A673 (cell line): ENCODE measurements around the gene PHACTR3.

Experiments used
- EZH2 ChIP-seq: fragments of 200-600 bp; sonication (generic); IDR thresholded peaks from 2 replicates; pipeline ENCODE4 v1.6.1; 2017; ENCODE audit warnings: borderline replicate concordance, low read depth, mild to moderate bottlenecking, mixed read lengths, antibody characterized with exemption, low read length; ENCODE audit not compliant: poor library complexity, severe bottlenecking
- TF ChIP-seq, protein P1 (sequence below): fragments of 300-800, 200-600 bp; sonication (generic); conservative IDR thresholded peaks from 2 replicates; pipeline ENCODE4 v1.5.1; 2017; ENCODE audit warnings: low read depth, mild to moderate bottlenecking, antibody characterized with exemption, low read length, moderate library complexity, mixed read lengths

GRCh38 chr20:59817406-59817805 lies 213.1 kb downstream of the PHACTR3 start:
- TF ChIP-seq, protein P1, sequence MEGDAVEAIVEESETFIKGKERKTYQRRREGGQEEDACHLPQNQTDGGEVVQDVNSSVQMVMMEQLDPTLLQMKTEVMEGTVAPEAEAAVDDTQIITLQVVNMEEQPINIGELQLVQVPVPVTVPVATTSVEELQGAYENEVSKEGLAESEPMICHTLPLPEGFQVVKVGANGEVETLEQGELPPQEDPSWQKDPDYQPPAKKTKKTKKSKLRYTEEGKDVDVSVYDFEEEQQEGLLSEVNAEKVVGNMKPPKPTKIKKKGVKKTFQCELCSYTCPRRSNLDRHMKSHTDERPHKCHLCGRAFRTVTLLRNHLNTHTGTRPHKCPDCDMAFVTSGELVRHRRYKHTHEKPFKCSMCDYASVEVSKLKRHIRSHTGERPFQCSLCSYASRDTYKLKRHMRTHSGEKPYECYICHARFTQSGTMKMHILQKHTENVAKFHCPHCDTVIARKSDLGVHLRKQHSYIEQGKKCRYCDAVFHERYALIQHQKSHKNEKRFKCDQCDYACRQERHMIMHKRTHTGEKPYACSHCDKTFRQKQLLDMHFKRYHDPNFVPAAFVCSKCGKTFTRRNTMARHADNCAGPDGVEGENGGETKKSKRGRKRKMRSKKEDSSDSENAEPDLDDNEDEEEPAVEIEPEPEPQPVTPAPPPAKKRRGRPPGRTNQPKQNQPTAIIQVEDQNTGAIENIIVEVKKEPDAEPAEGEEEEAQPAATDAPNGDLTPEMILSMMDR = no peak
- TF ChIP-seq EZH2 = no peak
